Eye (tissue), 1 donor: ENCODE measurements around the gene CXCR5.

ENCODE experiments used
- DNase-seq: peaks from one replicate; pipeline ENCODE4 v3.0.0-alpha.2; 2015

Gene CXCR5

DNA sequence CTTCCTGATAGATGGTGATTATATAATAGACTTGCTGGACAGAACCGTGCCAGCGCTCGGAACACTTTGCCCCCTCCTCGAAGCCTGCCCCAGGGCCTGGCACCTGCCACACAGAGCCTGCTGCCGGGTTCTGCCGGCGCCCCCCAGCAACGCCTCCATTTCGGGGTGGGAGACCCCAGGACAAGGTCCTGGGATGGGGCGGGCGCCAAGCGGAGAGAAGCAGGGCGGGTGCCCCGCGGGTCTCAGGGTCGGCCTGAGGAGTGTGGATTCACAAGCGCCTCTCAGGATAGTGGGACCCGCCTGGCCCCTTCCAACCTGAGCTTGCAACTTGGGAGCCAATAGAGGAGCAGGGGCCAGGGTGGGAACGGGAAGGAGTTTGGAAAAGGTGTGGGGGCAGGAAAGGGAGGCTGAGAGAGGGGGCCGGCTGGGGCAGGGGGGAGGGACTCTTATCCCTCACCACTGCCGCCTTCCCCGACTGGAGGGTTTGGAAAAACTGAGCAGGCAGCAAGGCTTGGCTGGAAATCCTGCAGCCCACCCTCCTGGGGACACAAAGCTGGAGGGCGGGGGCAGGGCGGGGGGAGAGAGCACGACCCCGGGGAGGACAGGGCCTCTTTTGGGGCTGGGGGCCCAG is 45.3 kb downstream of the CXCR5 start:
- peak; percentile 93 for DNase-seq

DNA sequence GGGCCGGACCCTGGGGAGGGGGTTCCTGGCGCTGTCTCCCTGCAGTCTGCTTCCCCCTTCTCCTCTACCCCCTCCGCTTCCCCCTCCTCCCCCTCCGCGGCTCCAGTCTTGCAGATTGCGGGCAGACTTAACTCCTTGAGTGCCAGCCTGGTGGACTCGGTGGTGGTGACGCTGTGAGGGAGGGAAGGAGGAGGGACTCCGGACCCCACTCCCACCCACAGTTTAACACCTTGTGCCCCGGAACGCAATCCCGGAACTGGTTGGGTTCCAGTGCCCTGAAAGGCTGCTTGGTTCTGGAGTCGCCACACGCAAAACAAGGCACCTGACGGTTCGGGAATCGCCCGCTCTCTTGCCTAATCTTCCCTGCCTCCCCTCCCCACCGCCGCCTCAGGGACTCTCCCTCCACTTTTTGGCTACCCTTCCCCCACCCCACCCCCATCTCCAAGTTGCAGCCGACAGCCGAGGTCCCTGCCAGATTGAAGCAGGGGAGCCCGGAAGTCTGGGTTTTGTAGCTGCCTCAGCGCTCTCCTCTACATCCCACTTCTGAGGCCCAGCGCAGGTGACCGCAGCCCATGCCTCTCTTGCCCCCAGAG is 45.9 kb downstream of the CXCR5 start:
- DNase-seq, result peak; percentile 98

DNA sequence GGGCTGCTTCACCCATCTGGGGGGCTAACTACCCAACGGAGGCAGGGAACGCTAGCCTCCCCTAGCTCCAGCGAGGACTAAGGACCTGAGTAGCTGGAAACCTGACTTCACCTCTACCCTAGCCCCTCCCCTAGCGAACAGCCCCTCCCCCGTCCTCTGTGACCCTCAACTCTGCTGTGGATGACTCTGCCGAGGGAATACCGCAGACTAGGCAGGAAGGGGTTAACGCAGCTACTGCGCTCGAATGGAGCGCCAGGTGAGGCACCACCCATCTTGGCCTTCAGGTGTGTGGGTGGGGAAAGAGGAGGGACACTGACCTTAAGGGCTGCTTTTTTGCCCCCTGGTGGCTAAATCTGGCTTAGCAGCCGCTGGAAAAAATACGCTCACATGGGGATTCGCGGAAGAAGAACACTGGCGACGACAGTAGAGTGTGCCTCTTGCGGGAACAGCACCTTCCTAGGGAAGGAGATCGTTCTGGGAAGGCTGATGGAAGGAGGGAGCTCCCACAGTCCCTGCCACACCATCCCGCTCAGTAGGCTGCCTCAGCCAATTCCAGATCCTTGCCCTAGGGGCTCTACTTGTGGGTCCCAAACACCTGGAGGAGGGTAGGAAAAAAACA is 46.5 kb downstream of the CXCR5 start:
- DNase-seq, result peak; percentile 97

DNA sequence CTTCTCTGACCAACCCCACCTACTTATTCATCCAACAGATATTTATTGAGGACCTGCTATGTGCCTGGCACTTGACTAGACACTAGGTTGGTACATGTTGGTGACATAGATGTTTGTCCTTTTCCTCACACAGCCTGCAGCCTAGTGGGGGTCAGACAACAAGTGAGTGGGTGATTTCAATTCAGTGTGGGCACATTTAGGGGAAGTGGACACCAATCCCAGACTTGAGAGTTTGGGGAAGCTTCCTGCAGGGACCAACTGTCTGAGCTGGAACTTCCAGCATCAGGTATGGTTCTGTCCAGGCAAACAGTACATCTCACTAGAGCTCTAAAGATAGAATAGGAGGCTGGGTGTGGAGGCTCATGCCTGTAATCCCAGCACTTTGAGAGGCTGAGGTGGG is 47.9 kb downstream of the CXCR5 start:
- DNase-seq, result no peak

DNA sequence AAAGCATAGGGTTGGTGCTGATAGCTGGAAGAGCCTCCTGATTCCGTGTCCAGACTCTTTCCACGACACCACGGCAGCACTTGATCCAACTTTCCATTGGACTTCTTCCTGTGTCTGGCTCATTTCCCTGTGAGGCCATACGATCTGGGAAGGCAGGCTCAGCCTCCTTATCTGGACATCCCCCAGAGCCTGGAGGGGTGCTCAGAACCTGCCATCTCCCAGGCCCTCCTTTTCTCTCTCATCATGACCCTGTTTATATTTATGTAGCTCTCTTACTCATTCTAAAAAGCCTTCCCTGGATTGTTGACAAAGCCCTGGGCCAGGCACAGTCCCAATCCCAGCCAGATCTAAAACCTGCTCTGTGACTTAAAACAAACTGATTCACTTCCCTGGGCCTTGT is 49.8 kb downstream of the CXCR5 start:
- no peak for DNase-seq

DNA sequence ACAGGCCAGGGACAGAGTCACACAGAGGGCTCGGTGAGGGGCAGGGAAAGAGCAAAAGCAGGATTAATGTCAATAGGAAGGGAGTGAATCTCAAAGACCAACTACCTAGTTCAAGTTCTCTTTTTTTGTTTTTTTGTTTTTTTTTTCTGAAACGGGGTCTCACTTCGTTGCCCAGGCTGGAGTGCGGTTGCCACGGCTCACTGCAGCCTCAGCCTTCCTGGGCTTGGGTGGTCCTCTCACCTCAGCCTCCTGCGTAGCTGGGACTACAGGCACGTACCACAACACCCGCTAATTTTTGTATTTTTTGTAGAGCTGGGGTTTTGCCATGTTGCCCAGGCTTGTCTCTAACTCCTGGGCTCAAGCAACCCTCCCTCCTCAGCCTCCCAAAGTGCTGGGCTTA is 51.7 kb downstream of the CXCR5 start:
- DNase-seq, result no peak

DNA sequence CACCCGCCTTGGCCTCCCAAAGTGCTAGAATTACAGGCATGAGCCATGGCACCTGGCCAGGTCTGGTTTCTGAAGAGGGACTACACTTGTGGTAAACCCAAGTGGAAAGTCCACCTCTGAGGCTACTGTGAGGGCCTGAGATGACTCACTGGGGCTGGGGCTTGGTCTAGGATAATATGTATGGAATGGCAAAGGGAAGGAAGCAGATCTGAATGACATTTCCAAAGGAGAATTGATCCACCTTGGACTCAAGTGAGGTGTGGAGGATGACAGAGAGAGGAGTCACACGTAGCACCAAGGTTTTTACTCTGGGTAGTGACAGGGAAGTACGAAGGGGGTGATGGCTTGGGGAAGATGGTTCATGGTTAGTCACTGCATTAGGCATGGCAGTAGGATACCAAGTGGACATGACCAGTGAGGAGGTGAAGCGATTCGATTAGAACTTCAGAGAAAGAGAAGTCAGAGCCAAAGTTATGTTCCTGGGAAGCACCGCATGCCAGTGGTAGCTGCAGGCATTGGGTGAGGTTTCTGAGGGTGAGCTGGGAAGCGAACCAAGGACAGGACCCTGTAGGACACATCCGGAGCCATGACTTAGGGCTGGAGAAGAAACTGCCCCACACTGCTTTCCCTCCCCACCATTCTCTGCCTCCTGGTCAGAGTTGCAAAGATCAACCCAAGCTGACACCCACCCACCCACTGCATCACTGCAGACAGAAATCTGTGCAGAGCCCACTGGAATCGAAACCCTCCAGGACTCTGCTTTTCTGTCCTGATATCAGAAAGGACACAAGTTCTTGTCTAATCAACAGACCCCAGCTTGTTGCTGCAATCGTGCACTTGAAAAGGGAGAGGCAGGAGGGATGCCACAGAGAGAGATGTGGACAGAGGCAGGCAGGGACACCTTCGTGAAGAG is 55.1 kb downstream of the CXCR5 start:
- DNase-seq, result no peak

DNA sequence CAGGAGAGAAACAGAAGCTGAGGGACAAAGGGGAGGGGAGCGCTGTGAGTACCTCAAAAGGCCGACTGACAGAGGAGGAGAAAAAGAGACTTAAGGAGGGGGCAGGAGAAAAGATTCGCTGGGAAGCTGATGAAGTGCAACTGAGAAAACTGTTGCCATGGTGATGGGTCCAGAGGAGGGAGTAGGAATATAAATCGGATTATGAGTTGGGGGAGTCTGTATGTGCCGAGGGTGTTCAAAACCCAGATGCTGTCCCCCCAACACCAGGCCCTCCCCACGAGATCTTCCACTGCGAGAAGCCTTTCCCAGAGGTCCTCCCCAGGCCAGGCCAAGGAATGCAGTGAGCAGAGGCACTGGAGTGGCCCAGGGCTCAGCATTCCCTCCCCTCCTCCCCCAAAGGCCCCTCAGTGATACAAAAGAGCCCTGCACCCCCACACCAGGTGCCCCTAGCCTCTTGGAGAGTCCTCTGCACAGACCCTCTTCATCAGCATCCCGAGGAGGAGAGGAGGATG is 55.8 kb downstream of the CXCR5 start:
- peak; percentile 32 for DNase-seq

DNA sequence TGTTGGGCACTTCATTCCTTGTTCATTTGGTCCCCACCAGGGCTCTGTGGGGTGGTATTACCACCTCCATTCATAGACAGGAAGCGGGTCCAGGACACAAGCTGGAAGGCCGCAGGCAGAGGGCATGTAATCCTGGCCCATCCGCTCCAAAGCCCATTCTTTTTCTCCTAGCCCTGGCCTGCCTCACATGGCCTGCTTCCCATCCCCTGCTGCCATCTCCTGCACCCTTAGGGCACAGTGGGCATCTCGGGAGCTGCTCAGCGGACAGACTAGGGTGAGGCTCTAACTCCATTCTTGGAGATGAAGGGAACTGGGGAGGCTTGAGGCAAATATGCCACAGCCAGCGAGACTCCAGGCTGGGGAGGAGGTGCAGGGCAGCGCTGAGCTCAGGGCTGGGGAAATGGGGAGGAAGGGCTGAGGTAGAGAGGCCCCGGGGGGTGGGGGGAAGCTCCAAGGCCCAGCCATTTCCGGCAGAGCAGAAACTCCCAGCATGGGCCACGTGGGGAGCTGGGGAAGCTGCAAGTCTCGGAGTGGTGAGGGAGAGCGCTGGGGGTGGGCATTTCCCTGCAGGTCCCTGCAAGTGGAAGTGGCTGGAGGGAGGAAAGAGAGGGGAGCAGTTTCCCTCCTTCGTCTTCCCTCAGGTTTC is 56.4 kb downstream of the CXCR5 start:
- DNase-seq, result peak; percentile 57

DNA sequence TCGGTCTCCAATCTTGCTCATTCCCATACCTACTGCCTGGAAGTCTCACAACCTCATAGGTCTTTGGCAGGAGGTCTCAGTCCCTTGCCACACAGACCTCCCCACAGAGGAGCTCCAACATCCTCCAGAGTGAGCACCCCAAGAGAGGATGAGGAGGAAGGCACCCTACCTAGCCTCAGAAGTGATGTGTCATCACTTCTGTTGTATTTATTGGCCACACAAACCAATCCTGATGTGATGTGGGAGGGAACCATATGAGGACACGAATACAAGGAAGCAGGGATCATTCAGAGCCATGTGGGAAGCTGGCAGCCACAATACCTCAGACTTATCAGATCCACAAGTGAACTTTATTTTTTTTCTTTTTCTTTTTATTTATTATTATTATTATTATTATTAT is 63.4 kb downstream of the CXCR5 start:
- DNase-seq, result no peak
